Posterior vena cava (tissue), 2 donors: ENCODE results near the gene DYNLL2. TPM values are rescaled to one million over a fixed set of nuclear protein-coding genes. Genes with fewer than 3 reads are reported as not detected.
A peak's percentile ranks its signal among the peaks of the same experiment; 100 is the strongest.
"Not testable (repeated sequence)": the region's sequence is repeated elsewhere in the genome, so short reads cannot be mapped to it uniquely, and the experiment has no call there.

Experiments used
- DNase-seq: peaks from one replicate; pipeline ENCODE4 v3.0.0-alpha.2; 2020; ENCODE audit warnings: low spot score
- intact Hi-C, 2 donors: fragments of 100-400 bp; cut with DNase I; formaldehyde crosslinking; loops; one replicate each; pipeline versions ENCODE4 v1.14.1 to v1.14.2; 2022 to 2023
- total RNA-seq, 2 donors: library from RNA; stranded (reverse); fragmentation: NEBNext Ultra II Directional; extraction: Animal tissue kit (Norgen Biotek cat#: 25700); gene quantifications; one replicate each; pipeline ENCODE4 v1.2.1, GENCODE V29; 2021
- donor health status: DM: yes; HTN: yes; CAD: no.
- donor health status: DM: yes; HTN: yes; CAD: no.

The DYNLL2 gene
- total RNA-seq, 2 donors from 2014 or later = 30.6 to 35.4 TPM

DNA sequence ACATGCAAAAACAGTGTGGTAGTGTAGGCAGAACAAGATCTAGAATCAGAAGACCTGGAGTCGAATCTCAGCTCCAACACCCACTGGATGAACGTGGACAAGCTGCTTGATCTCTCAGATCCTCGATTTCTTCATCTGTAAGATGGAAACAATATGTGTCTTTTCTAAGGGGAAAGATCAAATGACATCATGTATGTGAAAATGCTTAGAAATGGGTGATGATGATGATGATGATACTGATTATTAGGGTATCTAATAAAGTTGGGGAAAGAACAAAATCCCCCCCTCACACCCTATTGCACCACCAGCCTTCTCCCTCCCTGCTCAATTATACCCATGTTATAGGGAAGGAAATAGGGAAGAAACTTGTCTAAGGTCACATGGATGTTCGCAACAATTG is 10.9 kb downstream of the DYNLL2 start:
- intact Hi-C loops = no loop called here
- no peak for DNase-seq

GRCh38 chr17:58096892-58097291 is 13.7 kb downstream of the DYNLL2 start:
- intact Hi-C loops = no loop called here
- DNase-seq = no peak

DNA sequence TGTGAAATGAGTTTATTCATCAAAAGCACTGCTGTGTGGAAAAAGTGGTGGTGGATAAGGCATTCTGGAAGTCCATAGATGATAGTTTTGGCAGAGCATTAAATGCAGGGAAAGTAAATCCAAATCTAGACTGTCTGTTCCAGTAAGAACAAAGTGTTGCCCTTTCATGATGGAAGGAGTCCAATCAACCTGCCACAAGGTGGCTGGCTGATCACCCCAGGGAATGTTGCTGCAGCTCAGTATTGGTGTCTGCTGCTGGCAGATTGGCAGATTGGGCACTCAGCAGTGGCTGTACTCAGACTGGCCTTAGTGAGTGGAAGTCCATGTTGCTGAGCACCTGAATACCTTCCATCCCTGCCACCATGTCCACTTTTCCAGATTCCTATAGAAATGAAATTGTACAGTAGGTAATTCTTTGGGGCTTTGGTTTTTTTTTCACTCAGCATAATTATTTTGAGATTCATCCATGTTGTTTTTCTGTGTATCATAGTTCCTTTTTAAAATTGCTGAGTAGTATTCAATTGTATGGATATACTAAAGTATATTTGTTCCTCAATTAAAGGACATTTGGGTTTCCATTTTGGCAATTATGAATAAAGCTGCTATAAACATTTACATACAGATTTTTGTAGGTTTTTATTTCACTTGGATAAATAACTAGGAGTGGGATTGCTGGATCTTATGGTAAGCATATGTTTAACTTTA is 14.3 kb downstream of the DYNLL2 start:
- intact Hi-C loops = no loop called here
- DNase-seq = no peak

- intact Hi-C loops = no loop called here
- DNase-seq = no peak
These were observed 17.3 kb downstream of the DYNLL2 start for GRCh38 chr17:58100506-58100905.

DNA sequence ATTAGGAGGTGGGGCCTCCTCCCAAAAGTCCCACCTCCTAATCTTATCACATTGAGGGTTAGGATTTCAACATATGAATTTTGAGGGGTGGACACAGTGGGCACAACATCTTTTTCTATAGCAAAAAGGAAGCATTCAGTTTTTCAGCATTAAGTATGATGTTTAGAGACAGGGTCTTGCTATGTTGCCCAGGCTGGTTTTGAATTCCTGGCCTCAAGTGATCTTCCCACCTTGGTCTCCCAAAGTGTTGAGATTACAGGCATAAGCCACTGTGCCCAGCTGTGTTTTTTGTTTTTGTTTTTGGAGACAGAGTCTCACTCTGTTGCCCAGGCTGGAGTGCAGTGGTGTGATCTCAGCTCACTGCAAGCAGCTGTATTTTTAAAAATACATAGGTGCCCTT is 18.7 kb downstream of the DYNLL2 start:
- DNase-seq, intact Hi-C loops: not testable (repeated sequence)

DNA sequence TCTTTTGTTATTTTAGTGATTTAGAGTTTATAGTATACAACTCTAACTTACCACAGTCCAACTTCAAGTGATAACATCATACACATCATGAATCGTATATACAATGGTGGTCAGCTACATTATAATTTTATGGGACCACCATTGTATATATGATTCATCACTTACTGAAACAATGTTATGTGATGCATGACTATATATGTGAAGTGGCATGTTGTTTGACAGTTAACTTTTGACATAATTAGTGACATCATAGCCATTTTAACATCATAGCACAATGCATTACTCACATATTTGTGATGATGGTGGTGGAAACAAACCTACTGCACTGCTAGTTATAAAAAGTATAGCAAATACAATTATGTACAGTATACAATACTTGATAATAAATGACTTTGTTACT is 21.9 kb downstream of the DYNLL2 start:
- intact Hi-C loops = no loop called here

DNA sequence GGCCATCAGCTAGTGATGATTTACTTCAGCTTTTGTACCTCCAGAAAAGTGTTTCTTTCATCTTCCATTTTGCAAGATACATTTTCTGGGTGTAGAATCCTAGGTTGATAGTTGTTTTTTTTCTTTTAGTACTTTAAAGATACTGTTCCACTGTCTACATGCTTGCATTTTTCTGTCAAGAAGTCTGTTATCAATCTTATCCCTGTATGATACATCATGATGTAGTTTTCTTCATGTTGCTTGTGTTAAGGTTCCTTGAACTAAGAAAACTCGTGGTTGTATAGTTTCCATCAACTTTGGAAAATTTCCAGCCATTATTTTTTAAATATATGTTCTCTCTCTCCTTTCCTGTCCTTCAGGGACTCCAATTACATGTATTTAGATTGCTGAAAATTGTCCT is 24.1 kb downstream of the DYNLL2 start:
- intact Hi-C loops = no loop called here
- no peak for DNase-seq

More for the DNA sequence above, 21.9 kb downstream of the DYNLL2 start:
- no peak for DNase-seq

GRCh38 chr17:58109197-58109596 is 26.0 kb downstream of the DYNLL2 start:
- DNase-seq = no peak
- intact Hi-C loops = no loop called here

- DNase-seq = no peak
- intact Hi-C loops = loop anchor here in 1 of 2 donors (10.0 kb wide), 1 partner anchor 95 kb away; no protein-coding TSS in a partner anchor
These were observed 26.8 kb downstream of the DYNLL2 start for GRCh38 chr17:58110012-58110411.

- no peak for DNase-seq
- intact Hi-C loops = loop anchor here in 1 of 2 donors (10.0 kb wide), 1 partner anchor 97 kb away; no protein-coding TSS in a partner anchor
These were observed 28.5 kb downstream of the DYNLL2 start for GRCh38 chr17:58111676-58112075.

GRCh38 chr17:58112970-58113631 is 29.9 kb downstream of the DYNLL2 start:
- peak; percentile 85 for DNase-seq
- intact Hi-C loops = loop anchor here in 1 of 2 donors (10.0 kb wide), 1 partner anchor 98 kb away; no protein-coding TSS in a partner anchor

DNA sequence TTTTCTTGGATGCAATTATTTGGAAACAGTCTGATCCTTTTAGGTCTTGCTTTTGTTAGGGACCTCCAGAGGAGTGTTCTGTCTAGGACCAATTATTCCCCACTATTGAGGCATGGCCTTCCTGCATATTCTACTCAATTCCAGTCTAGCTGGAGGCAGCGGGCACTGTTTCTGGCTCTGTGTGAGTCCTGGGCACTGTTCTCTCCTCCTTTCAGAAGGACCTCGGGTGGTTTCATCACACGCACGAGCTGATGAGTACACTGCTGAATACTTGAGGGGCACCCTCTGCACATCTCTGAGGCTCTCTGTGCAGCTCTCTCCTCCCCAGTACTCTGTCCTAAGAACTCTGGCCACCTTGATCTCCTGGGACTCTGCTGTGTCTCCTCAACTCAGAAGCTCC is 30.7 kb downstream of the DYNLL2 start:
- DNase-seq = no peak
- intact Hi-C loops = loop anchor here in 1 of 2 donors (10.0 kb wide), 1 partner anchor 99 kb away; no protein-coding TSS in a partner anchor

DNA sequence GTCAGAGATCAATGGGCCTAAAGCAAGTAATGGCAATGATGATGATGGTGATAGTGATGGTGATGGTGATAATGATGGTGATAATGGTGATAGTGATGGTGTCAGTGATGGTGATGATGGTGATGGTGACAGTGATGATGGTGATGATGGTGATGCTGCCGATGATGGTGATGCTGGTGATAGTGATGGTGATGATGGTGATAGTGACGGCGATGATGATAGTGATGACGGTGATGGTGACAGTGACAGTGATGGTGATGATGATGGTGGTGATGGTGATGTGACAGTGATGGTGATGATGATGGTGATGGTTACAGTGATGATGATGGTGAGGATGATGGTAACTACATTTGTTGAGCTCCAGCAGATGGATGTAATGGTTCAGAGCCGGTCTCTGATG is 34.2 kb downstream of the DYNLL2 start:
- intact Hi-C loops = loop anchor here in 1 of 2 donors (5.0 to 10.0 kb wide), 2 partner anchors 103 to 260 kb away; no protein-coding TSS in a partner anchor
- no peak for DNase-seq

GRCh38 chr17:58119491-58119890 is 36.3 kb downstream of the DYNLL2 start:
- no peak for DNase-seq
- intact Hi-C loops = loop anchor here in 1 of 2 donors (5.0 to 10.0 kb wide), 2 partner anchors 105 to 262 kb away; no protein-coding TSS in a partner anchor

DNA sequence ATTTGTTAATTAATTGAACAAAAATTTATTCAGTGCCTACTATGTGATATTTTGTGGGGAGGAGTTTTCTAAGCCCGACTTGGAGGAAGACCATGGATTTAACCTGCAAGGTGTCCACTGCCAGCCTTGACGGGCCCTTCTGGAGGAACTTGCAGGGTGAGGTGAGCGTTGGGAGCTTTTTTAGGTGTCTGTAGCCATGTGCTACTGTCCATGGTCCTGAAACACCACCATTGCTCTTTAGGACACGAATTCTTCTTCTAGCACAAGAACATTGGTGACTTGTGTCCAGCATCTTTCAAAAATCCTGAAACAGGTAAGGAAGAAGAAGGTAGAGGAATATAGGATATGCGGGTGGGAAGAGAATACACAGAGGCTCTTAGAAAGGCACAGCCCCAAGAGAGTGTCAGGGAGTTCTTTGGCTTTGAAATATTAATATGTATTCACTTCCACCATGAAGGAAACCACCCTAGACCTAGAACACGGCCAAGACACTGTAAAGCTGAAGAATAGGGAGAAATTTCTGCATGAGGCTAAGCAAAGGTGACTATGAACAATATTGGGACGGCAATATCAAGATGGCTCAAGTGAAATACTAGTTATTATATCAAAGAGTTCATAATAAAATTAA is 37.1 kb downstream of the DYNLL2 start:
- intact Hi-C loops = no loop called here
- no peak for DNase-seq

GRCh38 chr17:58121925-58122324 is 38.7 kb downstream of the DYNLL2 start:
- no peak for DNase-seq
- intact Hi-C loops = no loop called here

- no peak for DNase-seq
- intact Hi-C loops = no loop called here
These were observed 44.6 kb downstream of the DYNLL2 start for GRCh38 chr17:58127846-58128245.

DNA sequence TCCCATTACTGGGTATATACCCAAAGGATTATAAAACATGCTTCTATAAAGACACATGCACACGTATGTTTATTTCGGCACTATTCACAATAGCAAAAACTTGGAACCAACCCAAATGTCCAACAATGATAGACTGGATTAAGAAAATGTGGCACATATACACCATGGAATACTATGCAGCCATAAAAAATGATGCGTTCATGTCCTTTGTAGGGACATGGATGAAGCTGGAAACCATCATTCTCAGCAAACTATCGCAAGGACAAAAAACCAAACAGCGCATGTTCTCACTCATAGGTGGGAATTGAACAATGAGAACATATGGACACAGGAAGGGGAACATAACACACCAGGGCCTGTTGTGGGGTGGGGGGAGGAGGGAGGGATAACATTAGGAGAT is 49.5 kb downstream of the DYNLL2 start:
- DNase-seq, intact Hi-C loops: not testable (repeated sequence)

DNA sequence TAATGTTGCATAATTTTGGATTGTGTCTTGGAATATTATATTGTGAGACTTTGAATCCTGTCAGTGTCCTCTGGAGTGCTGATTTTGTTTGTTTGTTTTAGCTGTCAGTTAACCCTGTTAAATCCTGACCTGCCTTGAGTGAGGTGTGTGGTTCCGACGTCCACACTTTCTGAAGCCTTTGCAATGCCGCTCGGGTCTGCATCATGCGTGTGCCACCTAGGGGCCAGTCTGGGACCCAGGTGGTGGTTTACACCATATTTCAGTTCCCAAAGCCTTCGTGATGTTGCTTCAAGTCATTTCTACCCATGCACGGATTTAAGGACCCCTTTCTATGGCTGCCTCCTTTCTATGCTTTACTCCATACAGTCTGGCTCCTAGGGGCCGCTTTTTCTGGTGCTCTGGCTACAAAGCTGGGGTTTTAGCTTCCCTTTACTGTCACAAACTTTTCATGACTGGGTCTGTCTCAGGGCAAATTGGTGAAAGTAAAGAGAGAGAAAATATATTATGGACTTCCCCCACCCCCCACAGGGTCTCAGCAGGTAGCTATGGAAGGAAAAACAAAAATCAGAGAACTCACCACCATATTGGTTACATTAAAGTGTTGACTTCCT is 53.6 kb downstream of the DYNLL2 start:
- DNase-seq = no peak

DNA sequence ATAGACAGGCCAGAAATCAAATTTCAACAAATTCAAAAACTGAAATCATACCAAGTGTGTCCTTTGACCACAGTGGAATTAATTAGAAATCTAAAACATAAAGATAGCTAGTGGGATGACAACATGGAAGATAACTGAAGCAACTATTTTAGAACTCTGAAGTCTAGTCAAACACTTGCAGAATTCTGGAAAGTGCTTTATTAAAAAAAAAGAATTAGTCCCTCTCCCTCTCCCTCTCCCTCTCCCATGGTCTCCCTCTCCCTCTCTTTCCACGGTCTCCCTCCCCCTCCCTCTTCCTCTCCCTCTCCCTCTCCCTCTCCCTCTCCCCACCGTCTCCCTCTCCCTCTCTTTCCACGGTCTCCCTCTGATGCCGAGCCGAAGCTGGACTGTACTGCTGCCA is 58.3 kb downstream of the DYNLL2 start:
- DNase-seq = no peak
- intact Hi-C loops = loop anchor here in 1 of 2 donors (10.0 kb wide), 1 partner anchor 97 kb away; no protein-coding TSS in a partner anchor

More for the DNA sequence above, 53.6 kb downstream of the DYNLL2 start:
- intact Hi-C loops = no loop called here
